ENCODE data around the gene ACP3.

GRCh38 chr3:132311316-132311715, 5.9 kb upstream of the ACP3 start:
- no peak for TF ChIP-seq TAF1 (IDR thresholded peaks at IDR 0.05; ENCODE audit: low read depth)
- TF ChIP-seq YY1 (IDR thresholded peaks at IDR 0.05; ENCODE audit: low read depth), result no peak
- TF ChIP-seq MAX (IDR thresholded peaks at IDR 0.05), result no peak
- TF ChIP-seq RAD21 (IDR thresholded peaks at IDR 0.05; ENCODE audit: low read depth), result no peak
- TF ChIP-seq EGR1 (IDR thresholded peaks at IDR 0.05), result no peak
- no peak for TF ChIP-seq FOXM1 (IDR thresholded peaks at IDR 0.05; ENCODE audit: borderline replicate concordance, low read depth)
- no peak for TF ChIP-seq CEBPB (IDR thresholded peaks at IDR 0.05)
- no peak for TF ChIP-seq NFIC (IDR thresholded peaks at IDR 0.05)
- no peak for TF ChIP-seq EP300 (IDR thresholded peaks at IDR 0.05; ENCODE audit: borderline replicate concordance)

All from Ishikawa (cell line).